NCI-H82 treated with DMSO at 0.1 percent for 48 hours (cell line): ENCODE measurements around the gene SINHCAF.

Experiments used
- DNase-seq: peaks from one replicate; lab custom pipeline; 2025; ENCODE audit not compliant: unreplicated experiment; lab: John Stamatoyannopoulos, UW

The SINHCAF gene

DNA sequence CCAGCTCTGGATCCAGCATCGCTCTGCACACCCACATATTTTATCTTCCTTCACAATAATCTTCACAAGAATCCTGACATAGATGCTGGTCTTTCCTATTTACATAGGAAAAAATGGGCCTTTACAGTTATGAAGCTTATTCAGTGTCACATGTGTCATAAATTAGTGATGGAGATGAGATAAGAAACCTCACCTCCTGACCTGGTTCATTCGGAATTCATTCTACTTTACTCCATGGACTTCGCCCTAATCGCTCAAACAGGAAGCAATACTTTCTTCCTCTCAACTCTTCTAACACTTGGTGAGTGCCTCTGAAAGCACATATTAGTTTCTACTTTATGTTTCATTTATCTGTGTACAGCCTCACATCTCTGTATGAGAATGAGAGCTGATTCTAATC, 12.0 kb upstream of the SINHCAF start:
- no peak for DNase-seq

GRCh38 chr12:31331242-31331641, 5.3 kb upstream of the SINHCAF start:
- DNase-seq: no peak

DNA sequence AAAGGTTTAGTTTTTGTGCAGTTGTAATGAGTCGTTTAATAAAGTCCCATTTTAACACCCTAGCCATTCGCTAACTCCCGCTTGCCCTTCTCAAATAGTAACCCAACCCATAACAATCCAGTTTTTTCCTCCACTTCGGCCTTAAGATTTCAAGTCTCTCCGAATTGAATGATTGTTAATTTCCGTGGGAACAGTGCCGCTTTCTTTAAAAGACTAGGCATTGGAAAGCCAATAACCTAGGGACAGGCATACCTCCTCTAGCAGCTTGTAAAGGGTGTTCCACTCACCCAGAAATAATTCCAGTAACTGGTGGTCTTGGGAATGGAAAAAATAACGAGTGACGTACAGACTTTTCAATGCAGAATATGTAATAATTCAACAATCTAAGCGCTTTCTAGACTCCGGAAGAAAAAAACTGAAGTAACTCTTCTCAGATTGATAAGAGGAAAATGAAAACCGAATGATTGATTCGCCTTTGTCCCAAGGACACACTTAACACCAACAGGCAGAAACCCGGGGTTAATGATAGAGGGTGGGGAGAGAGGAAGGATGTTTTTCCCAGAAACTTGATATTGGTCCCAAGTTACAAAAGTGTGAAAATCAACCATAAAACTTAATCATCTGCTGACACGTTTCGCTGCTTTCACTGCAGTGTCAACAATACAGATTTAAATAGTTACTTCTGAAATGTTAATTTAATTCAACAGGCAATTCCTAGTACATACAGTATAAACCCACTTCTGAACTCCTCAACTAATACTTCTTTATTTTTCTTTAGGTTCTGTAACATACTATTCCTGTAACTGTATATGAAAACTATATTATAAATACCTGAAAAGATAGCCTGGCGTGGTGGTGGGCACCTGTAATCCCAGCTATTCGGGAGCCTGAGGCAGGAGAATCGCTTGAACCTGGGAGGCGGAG, 1.0 kb upstream of the SINHCAF start:
- no peak for DNase-seq

DNA sequence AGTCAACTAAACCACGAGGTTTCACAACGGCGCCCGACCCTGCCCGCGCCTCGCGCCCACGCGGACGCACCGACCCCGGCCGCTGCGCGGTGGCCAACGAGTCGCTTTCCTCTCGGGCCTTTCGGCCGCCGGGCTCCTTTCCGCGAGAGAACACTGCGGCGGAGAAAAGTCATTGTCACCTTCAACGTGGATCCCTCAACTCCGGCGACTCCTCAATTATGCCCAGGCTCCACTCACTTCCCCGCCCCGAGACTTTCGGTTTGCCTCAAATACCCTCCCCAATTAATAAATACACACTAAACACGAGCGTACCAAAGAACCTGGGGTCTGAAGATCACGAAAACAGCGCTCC, 450 bp downstream of the SINHCAF start:
- no peak for DNase-seq

GRCh38 chr12:31324845-31325523, 966 bp downstream of the SINHCAF start:
- no peak for DNase-seq

GRCh38 chr12:31324116-31324844, 1.7 kb downstream of the SINHCAF start:
- no peak for DNase-seq

DNA sequence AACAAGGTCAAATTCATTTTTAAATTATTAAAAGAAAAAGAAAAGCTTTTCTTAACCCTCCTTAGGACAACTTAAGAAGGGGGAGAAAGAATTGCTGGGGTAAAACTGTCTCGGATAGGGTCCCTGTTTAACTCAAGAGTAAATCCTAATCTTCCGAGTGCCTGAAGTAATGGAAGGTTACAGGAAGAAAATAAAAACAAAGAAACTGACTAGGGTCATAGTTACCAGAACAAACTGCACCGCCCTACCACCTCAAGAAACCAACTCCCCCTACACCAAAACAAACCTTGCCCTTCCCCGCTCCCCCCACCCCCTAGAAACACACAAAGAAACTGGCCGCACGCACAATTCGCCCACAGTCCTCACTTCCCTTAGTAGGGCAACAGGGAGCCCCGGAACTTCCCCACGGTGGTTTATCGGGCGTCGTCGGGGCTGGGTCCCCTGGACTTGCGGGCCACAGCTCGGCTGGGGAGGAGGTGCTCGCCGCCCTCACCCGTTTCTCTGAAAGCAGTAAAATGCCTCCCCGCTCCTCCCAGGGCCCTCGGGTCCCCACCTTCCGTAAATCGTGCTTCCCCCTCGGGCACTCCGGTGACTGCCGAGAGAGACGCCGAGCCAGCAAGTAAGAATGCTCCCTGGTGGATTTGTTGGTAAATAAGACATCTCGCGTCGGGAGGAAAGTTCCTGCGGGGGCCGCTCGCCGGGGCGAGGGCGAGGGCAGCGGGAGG, 2.4 kb downstream of the SINHCAF start:
- no peak for DNase-seq

- DNase-seq: peak; percentile 34
These were observed 3.1 kb downstream of the SINHCAF start for GRCh38 chr12:31322801-31323207.

GRCh38 chr12:31321897-31322228, 4.1 kb downstream of the SINHCAF start:
- no peak for DNase-seq

GRCh38 chr12:31321186-31321896, 4.6 kb downstream of the SINHCAF start:
- DNase-seq: no peak

GRCh38 chr12:31318657-31319269, 7.2 kb downstream of the SINHCAF start:
- no peak for DNase-seq

DNA sequence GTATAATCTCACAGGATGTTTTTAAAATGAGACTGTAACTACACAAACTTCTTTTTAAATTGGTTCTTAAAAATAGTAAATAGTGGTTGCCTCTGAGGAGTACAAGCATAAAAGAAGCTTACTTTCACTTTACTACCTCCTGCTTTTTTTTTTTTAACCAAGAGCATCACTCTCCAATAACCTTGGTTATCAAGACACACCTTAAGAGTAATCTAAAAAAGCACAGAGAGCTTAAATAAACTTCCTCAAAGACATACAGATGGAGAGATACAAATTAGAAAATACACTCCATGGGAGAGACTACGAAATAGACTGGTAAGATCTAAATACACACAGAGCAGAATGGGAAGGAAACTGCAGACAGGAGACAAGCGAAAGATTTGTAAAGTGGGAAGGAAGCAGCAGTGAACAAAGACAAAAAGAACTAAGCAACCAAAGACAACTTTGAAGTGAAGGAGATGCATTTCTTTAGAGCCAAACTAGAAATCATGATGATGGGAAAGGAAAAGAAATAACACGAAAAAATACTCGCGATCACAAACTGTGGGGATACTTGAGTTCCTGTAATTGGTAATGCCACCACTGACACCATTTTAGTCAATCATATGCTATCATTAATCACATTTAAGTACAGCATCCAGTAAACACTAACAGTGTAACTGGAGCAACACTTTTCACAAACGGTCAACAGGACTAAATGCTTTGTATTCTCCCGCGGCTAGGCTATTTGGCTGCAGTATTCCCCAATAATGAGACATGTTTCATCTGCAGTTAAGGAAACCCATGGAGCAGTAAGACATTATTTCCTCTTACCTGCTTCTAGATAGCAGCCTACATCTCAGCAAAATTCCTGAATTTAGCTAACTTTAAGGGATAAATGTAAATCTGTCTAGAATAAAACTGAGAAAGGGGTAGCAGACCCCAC, 8.2 kb downstream of the SINHCAF start:
- DNase-seq: no peak

GRCh38 chr12:31316891-31317290, 9.1 kb downstream of the SINHCAF start:
- no peak for DNase-seq

DNA sequence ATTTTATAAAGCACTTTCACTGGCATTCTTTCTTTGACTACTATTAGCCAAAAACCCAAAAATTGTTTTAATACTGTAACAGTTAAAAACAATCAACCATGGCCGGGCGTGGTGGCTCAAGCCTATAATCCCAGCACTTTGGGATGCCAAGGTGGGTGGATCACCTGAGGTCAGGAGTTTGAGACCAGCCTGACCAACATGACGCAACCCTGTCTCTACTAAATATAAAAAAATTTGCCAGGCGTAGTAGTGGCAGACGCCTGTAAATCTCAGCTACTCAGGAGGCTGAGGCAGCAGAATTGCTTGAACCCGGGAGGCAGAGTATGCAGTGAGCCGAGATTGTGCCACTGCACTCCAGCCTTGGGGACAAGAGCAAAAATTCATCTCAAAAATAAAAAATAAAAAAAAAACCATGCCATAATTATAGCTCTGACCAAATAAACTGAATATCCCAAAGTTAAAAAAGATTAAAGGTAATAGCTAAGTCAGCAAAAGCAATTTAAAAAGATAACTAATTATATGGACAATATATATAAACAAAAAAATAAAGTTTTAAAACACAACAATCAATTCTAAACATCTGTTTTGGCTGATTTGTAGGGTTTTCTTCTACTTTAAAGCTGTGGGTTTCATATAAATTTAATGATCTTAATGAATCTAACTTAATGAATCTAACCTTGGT, 10.0 kb downstream of the SINHCAF start:
- DNase-seq: no peak

DNA sequence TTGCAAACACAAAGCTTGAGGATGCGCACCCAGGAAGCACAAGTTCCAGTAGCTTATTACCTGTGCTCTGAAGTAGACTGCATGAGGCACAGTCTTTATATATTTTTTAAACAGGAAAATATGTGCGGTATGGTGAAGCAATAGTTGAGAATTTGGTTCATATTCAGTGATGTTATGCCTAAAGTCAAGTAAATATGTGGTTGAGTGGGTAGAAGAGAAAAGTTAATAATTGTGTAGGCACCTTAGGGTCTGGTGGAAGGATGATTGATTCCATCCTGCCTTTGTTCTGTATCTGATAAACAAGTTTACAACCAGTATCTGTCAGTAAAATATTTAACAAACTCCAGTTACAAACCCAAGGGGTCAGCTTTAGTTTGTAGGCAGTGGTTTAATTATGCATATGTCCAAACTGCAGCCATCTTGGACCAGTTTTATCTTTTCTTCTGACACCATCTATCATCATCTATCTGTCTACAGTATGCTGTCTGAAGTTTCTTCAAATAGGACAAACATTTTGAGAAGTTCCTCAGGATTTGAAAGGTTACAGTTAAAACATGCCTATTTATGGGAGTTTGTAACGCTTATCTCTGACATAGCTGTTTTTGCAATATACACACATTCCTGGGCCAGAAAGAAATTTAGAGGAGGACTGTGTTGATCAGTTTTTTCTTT, 10.8 kb downstream of the SINHCAF start:
- DNase-seq: no peak

DNA sequence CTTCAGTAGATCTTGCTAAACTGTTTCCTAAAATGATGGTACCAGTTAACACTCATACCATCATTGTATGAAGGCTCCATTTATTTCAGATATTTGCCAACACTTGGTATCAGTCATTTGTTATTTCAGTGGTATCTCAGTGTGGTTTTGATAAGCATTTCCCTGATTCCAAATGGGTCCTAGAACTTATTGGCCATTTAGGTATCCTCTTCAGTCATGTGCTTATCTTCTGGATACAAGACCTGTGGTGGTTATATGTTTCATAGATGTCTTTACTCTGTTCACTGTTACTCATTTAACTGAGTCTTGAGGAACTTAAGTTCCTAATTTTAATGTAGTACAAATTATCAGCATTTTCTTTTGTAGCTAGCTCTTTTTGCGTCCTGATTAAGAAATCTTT, 13.5 kb downstream of the SINHCAF start:
- DNase-seq: no peak

DNA sequence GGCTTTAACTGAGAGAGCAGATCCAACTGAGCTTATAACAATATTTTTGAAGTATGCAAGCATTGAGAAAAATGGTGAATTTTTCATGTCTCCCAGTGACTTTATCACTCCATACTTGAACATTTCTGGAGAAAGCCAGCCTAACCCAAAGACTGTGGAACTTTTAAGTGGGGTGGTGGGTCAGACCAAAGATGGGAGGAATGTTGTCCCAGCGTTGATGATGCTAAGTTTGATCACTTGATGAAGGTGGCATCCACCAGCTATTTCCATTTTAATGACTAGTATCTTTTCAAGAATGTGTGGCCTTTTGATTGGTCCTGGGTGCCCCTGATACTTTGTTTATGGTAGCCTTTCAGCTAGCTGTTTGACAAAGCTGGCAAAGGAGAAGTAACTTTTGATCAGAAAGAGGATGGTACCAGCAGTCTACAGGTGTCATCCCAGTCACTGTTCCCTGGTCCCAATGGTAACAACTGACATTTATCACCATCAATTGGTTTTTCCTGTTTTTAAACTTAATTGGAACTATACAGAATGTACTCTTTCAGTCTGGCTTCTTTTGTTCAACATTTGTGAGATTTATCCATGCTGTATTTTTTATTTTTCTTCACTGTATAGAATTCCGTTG, 14.2 kb downstream of the SINHCAF start:
- DNase-seq: no peak

- DNase-seq: no peak
These were observed 15.5 kb downstream of the SINHCAF start for GRCh38 chr12:31310488-31310887.
